ENCODE data around the gene PLPPR3. TPM values are rescaled to one million over a fixed set of nuclear protein-coding genes. Genes with fewer than 3 reads are reported as not detected.

Gene PLPPR3
- total RNA-seq, 6 experiments from 2014 or later: 0.09 TPM; not detected in 5

DNA sequence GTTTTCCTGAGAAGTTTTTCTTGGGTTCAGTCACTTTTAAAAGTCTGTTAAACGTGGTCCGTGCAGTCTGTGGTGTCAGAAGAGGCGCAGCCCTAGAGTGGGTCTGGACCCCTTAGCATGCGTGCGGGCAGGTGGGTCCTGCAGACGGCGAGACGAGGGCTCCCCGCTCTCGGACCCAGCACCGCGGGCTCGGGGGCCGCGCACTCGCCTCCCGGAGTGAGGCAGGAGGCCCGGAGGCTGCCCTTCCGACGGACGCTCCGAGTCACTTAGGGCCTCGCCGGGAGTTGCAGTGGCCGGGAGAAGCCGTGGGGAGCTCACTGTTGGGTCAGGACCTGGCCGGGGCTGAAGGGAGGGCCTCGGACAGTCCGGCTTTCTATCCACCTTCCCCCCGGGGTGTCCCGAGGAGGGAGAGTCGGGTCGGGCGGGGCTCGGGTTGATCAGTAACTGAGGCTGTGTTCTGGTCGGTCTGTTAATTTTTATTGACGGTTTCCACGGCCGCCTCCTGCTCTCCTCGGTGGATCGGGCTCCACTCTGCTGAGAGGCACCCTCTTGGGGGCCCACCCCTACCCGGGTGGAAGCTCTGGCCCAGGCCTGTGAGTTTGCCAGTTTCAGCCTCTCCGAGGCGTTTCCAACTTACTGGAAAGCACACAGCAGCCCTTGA, 23.2 kb downstream of the PLPPR3 start:
- peak overlapping the region; percentile 88 for H3K27ac Mint-ChIP-seq
- peaks cover 35% of the 10 kb centered on the region for H3K4me1 Mint-ChIP-seq (ENCODE audit: low read depth)
- H3K9me3 Mint-ChIP-seq: no peaks in the 10 kb centered on the region
- peak overlapping the region; percentile 93 for H3K4me3 Mint-ChIP-seq
- TF ChIP-seq, protein P1, sequence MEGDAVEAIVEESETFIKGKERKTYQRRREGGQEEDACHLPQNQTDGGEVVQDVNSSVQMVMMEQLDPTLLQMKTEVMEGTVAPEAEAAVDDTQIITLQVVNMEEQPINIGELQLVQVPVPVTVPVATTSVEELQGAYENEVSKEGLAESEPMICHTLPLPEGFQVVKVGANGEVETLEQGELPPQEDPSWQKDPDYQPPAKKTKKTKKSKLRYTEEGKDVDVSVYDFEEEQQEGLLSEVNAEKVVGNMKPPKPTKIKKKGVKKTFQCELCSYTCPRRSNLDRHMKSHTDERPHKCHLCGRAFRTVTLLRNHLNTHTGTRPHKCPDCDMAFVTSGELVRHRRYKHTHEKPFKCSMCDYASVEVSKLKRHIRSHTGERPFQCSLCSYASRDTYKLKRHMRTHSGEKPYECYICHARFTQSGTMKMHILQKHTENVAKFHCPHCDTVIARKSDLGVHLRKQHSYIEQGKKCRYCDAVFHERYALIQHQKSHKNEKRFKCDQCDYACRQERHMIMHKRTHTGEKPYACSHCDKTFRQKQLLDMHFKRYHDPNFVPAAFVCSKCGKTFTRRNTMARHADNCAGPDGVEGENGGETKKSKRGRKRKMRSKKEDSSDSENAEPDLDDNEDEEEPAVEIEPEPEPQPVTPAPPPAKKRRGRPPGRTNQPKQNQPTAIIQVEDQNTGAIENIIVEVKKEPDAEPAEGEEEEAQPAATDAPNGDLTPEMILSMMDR (IDR thresholded peaks at IDR 0.05): no peak
- no peak for DNase-seq
- peaks cover 35% of the 10 kb centered on the region for H3K36me3 Mint-ChIP-seq (ENCODE audit: low read depth)
- peaks cover 12% of the 10 kb centered on the region for H3K27me3 Mint-ChIP-seq (ENCODE audit: insufficient read depth)

DNA sequence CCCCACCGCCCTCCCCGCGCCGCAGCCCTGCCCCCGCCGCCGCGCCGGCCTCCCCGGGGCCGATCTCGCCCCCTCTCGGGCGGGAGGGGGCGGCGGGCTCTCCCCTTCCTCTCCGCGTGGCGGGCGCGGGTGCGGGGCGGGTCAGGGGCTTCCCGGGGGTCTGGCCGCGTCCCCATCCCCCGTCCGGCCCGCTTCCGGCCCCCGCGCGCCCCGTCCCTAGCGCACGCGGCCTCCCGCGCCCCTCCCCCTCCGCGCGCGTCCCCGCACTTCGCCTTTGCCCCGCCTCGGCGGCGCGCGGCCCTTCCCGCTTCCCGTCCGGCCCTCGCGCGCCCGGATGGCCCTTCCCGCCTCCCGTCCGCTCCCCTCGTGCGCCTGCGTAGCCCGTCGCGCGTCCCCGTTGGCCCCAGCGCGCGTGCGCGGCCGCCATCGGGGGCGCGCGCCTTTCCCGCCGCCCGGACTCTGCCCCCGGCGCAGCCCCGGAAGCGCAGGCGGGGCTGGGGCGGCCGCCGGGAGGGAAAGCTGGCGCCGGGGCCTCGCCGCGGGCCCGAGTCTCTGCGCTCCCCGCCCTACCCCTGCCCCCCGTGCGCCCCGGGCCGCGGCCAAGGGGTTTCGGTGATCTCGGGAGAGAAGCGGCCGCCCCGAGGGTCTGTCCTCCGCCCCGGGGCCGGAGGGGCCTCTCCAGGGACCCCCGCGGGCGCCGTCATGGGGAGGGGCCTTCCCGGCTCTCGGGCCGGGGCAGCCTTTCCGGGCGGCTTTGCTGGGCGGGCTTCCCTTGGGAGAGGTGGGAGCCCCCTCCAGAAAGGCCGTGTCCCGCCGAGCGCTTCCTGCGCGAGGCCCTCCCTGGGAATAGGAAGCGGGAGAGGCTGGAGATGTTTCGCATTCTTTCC, 24.0 kb downstream of the PLPPR3 start:
- H3K27ac Mint-ChIP-seq: peak overlapping the region; percentile 88
- H3K4me1 Mint-ChIP-seq (ENCODE audit: low read depth): peaks cover 33% of the 10 kb centered on the region
- peak; percentile 76 for DNase-seq
- peaks cover 33% of the 10 kb centered on the region for H3K36me3 Mint-ChIP-seq (ENCODE audit: low read depth)
- TF ChIP-seq, protein P1 (IDR thresholded peaks at IDR 0.05): no peak
- H3K4me3 Mint-ChIP-seq: peak overlapping the region; percentile 93
- H3K9me3 Mint-ChIP-seq: no peaks in the 10 kb centered on the region
- H3K27me3 Mint-ChIP-seq (ENCODE audit: insufficient read depth): peaks cover 6% of the 10 kb centered on the region

DNA sequence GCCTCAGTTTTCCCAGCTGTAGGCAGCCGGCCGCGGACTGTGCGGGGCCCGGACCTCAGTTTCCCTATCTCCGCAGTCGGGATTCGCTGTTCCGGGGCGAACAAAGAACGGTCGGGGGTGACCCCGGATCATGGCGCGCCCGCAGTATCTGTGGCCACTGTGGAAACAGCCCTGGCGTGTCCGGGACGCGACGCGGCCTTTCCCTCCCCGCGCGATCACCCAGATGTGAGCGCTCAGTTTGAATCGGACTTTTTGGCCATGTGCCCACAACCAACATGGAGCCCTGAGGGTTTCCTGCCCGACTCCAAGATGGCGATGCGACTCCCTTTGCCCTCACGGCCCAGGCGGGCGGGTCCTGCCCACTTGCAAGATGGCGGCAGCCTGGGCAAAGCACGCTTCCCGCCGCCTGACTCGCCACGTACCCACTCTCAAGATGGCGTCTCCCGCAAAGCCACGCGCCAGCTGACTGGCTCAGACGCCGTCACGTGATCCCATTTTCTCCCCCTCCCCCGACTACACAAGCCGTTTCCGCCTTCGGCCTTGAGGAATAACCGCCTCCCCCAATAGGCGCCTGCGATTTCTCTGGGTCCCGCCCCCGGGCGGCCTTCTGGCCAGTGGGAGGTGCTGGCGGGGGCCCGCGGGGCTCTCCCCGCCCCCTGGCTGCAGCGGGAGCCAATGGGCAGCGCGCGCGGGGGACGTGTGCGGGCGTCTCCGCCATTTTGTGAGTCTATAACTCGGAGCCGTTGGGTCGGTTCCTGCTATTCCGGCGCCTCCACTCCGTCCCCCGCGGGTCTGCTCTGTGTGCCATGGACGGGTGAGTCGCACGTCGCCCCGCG, 24.8 kb downstream of the PLPPR3 start, which contains the start of gene PTBP1:
Gene PTBP1, plus strand, starts transcription at position 761 of the 836 bp plus-strand sequence. Its CDS starts 46 bp downstream, at position 807.
- Mint-ChIP-seq H3K27me3 (ENCODE audit: insufficient read depth) (peaks cover 4% of the 10 kb centered on the region), H3K4me3 (peak within 1 kb of the TSS; percentile 93), H3K9me3 (no peaks in the 10 kb centered on the region), H3K4me1 (ENCODE audit: low read depth) (peaks cover 25% of the 10 kb centered on the region), H3K36me3 (ENCODE audit: low read depth) (peaks cover 27% of the 10 kb centered on the region), H3K27ac (peak within 1 kb of the TSS; percentile 92)
- TF ChIP-seq, protein P1 (IDR thresholded peaks at IDR 0.05): peak; percentile 60
- DNase-seq: peak; percentile 100

DNA sequence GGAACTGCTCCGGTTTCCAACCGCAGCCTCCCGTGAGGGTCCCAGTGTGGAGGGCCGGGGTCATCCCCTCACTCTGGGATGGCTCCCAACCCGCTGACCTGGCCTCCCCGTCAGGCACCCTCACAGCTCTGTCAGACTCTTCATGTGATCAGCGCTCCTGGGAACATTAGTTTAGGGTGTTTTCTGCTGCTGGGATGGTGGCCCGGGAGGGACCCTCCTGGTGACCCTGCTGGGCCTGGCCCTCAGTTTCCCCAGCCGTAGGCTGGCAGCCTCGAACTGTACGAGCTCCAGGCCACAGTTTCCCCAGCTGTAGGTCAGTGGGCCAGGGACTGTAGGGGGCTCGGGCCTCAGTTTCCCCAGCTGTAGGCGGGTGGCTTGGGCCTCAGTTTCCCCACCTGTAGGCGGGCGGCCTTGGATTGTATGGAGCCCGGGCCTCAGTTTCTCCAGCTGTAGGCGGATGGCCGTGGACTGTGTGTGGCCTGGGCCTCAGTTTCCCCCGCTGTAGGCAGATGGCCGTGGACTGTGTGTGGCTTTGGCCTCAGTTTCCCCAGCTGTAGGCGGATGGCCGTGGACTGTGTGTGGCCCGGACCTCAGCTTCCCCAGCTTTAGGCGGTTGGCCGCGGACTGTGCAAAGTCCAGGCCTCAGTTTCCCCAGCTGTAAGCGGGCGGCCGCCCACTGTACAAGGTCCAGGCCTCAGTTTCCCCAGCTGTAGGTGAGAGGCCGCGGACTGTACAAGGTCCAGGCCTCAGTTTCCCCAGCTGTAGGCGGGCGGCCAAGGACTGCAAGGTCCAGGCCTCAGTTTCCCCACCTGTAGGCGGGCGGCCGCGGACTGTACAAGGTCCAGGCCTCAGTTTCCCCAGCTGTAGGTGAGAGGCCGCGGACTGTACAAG, 25.8 kb downstream of the PLPPR3 start:
- no peaks in the 10 kb centered on the region for H3K9me3 Mint-ChIP-seq
- TF ChIP-seq, protein P1 (IDR thresholded peaks at IDR 0.05): no peak
- H3K4me1 Mint-ChIP-seq (ENCODE audit: low read depth): peaks cover 21% of the 10 kb centered on the region
- H3K4me3 Mint-ChIP-seq: no peak overlapping the region
- H3K27ac Mint-ChIP-seq: no peak overlapping the region
- DNase-seq: no peak
- peaks cover 25% of the 10 kb centered on the region for H3K36me3 Mint-ChIP-seq (ENCODE audit: low read depth)
- H3K27me3 Mint-ChIP-seq (ENCODE audit: insufficient read depth): peaks cover 4% of the 10 kb centered on the region

Data from HFFc6 (cell line).